Stimulated activated CD8-positive, alpha-beta memory T cell treated with anti-CD3 and anti-CD28 coated beads, Interleukin-2, amount 100 ng/mL, for 48 hours (primary cell): Measurements from ENCODE around the gene PTPRN2.
"Not testable (repeated sequence)": the region's sequence is repeated elsewhere in the genome, so short reads cannot be mapped to it uniquely, and the experiment has no call there.

ENCODE experiments used
- DNase-seq, 2 donors: peaks; one replicate each; pipeline ENCODE4 v3.0.0-alpha.2; 2020; ENCODE audit warnings: low read depth in 2 of 2

The PTPRN2 gene

DNA sequence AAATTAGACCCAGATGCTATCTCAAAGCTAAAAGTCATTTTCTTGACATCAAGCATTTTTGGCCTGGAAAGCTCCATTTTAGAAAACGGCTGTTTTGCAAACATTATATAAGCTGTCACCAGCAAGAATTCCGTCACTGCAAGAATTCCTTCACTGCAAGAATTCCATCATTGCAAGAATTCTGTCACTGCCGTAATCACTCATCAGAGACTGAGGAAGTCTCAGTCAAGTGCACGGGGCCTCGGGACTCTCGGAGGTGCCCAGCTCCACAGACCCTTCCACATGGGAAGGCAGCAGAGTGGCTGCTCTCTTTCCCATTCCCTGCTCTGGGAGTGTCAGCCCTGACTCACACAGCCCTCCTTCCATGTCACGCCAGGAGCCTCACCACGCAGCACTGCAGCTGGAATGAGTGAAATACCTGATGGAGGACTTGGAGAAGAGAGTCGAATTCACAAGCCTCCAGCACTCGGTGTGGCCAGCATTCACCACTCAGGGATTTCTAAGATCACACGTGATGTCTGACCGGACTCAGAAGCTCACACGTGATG lies 168.3 kb downstream of the PTPRN2 start:
- no peak for DNase-seq

DNA sequence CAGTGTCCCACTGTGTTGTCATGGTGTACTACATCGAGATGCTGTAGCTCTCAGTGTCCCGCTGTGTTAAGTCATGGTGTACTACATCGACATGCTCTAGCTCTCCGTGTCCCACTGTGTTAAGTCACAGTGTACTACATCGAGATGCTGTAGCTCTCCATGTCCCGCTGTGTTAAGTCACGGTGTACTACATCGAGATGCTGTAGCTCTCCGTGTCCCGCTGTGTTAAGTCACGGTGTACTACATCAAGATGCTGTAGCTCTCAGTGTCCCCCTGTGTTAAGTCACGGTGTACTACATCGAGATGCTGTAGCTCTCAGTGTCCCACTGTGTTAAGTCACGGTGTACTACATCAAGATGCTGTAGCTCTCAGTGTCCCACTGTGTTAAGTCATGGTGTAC lies 169.2 kb downstream of the PTPRN2 start:
- not testable (repeated sequence) for DNase-seq

DNA sequence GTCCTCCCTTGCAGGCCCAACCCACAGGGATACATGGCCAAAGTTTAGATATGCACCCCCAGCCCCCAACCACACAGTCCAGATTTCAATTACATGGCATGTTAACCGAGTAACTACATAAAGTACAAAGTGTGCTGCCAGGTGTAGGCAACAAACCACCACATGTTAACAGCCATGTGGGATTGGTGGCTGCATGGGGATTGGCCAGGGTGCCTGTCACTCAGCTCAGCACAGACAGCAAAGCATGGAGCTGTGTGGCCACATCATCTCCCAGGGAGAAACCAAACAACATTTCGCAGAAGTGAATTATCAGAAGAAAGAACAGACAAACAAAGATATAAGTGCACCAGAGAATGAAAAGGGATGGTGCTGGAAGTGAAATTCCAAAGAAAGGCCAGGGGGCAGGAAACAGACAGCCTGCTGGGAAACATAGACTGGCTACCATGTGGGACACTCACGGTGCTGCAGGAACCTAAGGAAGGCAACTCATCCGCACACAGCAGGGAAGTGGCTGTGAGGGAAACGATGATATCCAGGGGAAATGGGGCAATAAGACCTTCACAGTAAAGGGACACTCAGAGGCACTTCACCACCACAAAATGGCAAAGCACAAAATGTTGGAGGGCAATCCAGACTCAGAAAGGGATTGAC lies 171.2 kb downstream of the PTPRN2 start:
- DNase-seq = no peak

DNA sequence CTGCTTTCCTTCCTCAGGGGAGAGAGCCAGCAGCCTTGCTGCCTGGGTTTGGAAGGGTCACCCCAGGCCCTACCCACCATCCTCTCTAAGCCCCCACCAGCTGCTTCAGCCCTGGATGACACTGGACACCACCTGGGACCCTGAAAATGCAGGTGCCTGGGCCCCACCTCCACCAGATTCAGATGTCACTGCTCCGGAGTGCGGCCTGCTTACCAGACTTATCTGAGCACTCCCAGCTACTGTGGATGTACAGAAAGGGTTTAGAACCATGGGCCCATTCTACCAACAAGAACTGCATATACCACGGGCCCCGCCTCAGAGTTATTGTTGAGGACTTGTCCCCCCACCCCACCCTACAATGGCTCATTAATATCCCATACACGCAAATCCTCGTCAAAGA lies 172.3 kb downstream of the PTPRN2 start:
- no peak for DNase-seq

DNA sequence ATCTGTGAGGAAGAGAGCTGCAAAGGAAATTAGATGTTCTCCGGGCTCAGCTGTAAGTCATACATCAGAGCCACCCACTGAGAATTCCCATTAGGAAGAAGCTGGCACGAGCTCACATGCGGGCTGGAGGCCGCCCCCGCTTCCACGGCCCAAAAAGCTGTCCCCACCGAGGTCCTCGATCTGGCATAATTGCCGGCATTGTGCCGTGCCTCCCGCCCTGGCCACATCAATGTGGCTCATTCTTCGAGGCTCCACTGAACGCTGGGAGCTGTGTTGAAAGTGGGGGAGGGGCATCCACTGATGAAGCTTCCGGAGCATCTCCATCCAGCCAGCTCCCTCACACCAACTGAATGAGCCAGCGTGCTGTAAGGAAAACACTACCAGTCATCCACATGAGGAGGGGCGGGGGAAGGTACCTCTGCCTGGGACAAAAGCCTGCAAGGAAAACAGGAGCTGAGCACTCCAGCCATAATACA lies 173.1 kb downstream of the PTPRN2 start:
- DNase-seq = no peak

DNA sequence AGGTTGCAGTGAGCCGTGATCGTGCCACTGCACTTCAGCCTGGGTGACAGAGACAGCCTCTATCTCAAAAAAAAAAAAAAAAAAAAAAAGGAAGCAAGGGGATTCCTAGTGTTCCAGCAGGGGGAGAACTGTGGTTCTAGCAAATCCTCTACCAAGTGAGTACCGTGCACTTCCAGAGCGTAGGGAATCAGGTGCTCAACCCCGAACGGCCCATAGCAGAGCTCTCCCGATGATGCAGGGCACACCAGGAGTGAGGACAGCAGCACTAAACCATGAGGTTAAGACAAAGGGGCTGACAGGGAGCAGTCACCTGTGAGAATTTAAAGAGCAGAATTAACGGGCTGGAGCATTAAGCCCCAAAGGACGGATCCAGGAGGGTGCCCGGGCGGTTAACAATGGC lies 173.6 kb downstream of the PTPRN2 start:
- DNase-seq = no peak

DNA sequence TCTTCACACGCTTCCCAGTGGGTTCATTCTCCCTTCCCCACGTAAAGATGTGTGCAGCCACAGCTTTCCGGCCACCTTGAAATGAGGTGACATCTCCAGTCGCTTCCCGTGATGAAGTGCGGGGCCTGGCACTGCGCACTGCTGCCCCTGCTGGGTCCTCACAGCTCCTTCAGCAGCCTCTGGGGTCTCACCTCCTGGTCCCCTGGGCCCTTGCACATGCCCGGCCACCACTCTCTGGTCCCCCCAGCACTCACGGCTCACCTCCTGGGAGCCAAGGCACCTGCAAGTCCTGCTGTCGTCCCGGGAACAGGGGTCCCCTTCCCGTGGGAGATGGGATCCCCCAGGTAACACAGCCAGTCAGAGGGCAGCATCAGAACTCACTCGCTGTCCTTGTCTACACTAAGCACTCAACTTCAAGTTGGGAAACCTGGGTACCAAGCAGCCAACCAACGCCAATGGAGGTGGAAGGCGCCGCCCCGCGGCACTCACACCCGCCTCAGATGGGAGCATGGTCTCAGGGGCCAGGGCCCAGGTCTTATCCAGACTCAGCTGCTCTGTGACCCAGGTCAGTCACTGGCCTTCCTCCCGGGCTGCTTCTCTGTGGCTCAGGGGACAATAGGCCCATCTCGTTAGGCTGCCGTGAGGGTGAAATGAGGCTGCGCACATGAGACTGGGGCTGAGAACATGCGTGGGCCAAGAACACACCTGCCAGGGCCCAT lies 176.2 kb downstream of the PTPRN2 start:
- no peak for DNase-seq

DNA sequence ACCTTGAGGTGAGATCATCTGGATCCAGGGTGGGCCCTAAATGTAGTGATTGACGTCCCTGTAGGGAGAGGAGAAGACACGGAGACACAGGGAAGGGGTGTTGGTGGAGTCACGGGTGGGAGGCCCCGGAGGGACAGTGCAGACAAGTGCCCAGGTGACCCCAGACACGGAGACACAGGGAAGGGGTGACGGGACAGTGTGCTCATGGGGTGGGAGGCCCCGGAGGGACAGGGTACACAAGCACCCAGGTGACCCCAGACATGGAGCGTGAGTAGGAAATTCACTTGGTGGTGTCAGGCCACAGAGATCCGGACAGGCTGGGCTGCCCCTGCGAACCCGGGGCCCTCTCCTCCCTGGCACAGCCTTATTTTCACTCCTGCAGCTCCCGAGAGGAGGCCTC lies 176.9 kb downstream of the PTPRN2 start:
- DNase-seq = no peak

DNA sequence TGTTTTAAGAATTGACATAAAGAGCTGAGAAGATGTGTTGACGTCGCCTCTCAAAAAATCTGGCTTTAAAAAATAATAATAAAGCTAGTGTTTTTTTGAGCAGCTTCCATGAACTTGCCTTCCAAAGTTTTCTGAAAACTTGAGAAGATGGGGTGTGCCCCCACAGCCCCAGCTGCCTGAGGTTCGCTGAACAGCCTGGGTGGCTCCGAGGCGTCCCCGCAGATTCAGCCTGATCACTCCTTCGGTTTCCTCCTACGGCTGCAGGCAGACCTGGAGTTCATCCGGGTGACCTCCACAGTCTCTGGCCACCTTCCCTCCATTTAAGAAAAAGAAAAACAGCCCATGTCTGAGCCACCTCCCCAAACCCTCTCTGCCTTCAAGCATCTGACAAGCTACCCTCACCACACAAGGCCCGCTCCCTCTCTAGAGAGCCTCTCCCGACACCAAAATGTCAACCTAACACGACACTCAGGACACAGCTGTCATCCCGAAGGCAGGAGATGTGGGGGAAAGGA lies 177.8 kb downstream of the PTPRN2 start:
- no peak for DNase-seq

DNA sequence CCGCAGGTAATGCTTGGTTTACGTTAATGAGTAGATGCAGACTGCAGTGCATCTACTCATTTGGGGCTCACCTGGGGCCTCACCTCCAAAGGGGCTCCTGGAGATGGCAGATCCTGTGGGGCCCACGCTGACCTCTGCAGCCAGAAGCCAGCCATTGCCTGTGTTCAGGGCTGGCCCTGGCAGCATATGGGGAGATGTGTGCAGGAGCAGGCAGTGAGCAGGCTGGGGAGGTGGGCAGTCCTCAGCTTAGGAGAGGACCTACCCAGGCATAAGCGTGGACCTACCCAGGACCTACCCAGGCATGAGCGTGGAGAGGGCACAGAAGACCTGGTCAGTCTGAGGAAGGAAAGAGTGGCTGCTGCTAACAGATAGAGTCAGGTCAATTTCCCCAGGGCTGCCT lies 178.5 kb downstream of the PTPRN2 start:
- DNase-seq = no peak

DNA sequence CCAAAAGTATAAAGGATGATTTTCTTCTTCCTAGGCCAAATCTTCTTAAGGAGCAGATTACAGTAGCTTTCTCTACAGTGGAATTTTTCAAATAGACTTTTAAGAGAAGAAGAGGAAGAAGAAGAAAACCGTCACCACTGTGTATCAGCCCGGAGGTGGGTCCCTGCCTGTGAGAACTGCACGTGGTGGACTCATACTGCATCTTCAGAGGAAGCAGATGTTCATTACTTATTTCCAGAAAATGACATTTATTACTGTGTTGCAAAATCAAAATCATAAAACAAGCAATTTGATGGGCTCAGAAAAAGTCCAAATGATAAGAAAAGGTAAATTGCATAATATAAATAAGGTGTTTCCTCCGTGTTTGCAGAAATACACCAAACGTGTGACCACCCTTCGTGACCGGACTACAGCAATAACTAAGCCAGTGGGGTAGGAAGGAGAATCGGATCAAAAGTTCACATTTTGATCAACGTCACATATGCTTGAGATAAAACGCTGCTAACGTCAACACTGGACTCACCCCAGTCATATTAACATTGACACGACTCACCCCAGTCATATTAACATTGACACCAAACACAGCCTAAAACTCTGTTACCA lies 179.2 kb downstream of the PTPRN2 start:
- no peak for DNase-seq

DNA sequence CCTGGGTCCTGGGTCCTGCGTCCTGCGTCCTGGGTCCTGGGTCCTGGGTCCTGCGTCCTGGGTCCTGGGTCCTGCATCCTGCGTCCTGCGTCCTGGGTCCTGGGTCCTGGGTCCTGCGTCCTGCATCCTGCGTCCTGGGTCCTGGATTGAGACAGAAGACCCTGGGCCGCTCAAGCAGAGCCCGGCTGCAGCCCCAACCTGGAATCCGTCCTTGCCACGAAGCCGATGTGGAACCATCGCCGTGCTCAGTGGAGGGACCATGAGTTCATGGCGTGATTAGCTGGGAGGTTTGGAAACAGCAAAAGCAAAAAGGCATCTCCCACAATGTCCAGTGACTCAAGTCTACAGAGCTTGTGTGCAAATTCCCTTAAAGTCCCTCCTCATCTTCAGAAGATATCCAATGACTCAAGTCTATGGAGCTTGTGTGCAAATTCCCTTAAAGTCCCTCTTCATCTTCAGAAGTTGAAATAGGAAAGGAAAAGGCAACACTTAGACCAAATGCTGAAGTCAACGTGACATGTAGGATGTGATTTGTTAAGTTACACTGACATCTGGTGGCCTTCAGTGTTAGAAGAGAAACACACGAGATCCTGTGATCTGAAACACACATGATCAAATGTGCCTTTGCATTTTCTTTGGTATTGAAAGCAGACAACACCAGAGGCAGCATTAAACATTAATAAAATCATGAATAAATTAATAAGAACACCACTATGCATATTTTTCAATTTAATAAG lies 179.9 kb downstream of the PTPRN2 start:
- no peak for DNase-seq

DNA sequence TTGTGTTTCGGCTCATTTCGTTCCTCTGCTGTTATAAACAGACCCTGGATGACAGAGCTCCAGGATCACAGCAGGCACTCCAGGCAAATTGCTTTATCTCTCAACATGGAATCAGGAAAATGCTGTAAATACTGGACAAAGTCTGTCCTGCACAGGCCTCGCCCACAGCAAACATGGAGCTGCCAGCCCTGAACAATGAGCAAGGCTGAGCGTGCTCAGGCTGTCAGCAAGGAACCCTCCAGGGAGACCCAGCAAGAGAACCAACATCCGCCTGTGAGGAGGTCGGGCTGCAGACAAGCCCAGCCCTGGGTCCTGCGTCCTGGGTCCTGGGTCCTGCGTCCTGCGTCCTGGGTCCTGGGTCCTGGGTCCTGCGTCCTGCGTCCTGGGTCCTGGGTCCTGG lies 180.8 kb downstream of the PTPRN2 start:
- DNase-seq = no peak

DNA sequence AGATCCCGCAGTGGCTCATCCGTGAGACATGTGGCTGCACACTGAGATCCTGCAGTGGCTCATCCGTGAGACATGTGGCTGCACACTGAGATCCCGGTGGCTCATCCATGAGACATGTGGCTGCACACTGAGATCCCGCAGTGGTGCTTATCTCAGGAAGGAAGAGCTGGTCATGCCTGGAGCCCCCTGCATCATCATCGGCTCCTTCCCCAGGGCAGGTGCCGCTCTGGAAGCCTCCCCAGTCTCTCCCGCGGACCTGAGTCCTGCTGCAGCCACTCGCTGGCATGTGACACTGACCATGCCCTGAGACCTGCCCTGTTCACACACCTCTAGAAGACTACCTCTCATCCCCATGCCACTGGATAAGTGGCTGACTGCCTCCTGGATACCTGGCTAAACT lies 181.3 kb downstream of the PTPRN2 start:
- no peak for DNase-seq

DNA sequence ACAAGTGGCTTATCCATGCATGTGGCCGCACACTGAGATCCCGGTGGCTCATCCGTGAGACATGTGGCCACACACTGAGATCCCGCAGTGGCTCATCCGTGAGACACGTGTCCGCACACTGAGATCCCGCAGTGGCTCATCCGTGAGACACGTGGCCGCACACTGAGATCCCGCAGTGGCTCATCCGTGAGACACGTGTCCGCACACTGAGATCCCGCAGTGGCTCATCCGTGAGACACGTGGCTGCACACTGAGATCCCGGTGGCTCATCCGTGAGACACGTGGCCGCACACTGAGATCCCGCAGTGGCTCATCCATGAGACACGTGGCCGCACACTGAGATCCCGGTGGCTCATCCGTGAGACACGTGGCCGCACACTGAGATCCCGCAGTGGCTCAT lies 181.9 kb downstream of the PTPRN2 start:
- DNase-seq = not testable (repeated sequence)

DNA sequence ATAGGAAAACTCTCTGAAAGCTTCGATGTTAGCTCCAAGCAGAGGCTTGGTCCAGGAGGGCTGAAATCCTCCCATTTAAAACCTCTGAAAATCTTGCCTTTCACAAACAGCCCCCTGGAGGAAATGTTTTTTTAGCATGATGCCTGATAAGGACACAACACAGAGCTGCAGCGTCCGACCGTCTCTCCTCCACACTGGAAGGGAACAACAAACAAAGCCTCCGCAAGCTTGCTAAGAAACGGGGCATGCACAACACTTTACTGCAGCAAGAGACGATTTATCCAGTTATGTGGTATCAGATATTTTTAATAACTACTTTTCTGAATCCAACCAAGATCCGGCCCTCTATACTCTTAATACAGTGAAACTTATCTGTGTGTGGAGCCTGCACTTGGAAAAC lies 182.3 kb downstream of the PTPRN2 start:
- DNase-seq = no peak

DNA sequence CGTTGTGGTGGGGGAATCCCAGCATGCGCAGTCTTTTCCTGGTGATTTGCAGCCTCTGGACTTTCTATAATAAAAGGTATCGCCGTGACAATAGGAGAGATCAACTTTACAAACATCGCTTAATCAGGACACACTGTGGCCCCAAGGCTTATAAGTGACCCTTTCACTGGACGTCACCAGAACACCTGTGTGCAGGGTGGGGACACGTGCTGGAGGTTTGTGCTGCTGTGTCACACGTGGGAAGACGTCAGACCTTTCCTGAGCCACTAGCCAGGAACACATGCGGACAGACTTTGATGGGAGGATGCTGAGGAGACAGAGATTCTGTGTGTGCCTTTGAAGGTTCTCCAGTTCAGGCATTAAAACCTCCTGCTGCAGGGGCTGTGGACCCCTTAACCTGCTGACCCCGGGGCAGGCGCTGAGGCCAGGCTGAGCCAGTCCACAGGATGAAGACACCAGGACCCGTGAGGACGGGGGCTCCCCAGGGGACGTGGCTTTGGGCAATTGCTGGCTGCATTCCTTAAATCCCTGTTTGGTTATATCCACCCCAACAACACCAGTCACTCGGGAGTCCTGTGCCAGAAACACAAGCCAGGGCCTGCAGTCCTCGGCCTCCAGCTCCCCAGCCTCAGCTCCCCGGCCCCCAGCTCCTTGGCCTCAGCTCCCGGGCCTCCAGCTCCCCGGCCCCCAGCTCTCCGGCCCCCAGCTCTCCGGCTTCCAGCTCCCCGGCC lies 183.4 kb downstream of the PTPRN2 start:
- no peak for DNase-seq

DNA sequence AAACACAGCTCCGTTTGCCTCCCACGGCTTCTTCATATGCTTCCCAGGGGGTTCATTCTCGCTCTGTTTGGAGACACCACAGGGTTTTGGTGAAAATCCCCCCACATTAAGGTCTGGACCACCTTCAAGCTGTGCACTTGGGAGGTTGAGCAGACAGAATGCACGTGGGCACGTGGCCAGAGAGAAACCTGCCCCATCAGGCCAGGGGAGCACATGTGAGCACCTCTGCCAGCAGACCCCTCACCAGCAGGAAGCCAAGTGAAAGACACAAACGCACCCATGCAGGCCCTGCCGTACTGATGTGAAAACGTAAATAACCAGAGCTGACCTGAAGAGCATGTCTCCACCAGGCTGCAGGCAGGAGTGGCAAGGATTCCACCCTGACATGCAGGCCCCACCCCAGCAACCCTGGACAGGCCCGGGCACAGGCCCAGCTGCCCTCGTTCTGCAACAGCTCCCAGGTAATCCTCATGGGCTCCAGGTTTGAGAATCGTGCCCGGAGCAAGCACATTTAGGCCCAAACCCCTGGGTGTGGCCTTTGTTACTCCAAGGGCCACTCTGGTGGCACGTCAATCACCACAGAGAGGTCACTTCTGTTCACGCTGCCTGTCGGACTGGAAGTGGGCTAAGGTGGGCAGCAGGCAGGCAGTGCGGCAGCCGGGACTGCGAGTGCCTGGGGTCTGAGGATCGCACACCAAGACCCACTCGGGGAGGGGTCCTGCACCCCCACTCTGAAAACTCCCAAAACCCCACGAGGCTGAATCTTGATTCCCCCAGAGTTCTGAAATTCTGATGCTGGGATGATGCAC lies 184.4 kb downstream of the PTPRN2 start:
- no peak for DNase-seq

DNA sequence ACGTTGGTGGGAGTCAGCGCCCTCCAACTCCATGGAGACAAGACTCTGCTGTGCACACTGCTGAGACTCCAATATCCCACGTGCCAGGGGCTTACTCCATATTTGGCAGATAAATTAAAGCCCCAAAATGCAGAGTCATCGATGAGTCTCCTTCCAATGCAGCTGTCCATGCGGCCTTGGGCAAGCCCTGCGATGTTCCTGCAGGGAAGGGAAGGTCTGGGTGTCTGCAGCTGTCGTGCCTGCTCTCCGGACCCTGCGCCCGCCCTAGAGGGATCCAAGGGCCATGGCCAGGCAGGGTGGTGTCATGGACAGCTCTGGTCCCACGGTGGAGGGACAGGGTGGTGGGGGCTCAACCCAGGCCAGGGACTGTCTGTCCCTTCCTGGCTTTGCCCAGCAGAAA lies 185.2 kb downstream of the PTPRN2 start:
- DNase-seq = no peak

DNA sequence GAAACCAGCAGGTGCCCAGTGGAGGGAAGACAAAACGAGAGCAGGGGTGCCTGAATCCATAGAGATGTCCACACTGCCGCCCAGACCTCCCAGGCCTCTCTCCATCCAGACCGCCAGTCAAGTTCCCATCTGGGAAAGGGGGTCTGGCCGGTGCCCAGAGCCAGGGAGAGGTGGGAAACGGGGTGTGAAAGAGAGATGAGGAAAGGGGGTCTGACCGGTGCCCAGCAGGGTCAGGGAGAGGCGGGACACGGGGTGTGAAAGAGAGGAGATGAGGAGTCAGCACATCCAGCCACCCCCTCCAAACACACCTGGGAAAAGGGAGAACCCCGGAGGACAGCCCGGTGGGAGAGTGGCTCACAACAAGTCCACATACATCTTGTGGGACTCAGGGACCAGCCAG lies 185.8 kb downstream of the PTPRN2 start:
- DNase-seq = no peak
